GM11168 (cell line): Measurements from ENCODE around the gene PLA2G12A.

Source experiments
- in situ Hi-C: fragments of 300-500 bp; cut with MboI; formaldehyde crosslinking; loops from one replicate; pipeline ENCODE4 v1.12.0; 2022; ENCODE audit warnings: low sequenced_read_pairs; ENCODE audit not compliant: unreplicated experiment

Gene PLA2G12A

GRCh38 chr4:109729718-109730618, at the start of gene PLA2G12A:
Gene PLA2G12A (minus strand): TSS chr4:109730070. CDS start chr4:109729809, 261 bp downstream.
- in situ Hi-C loops, result no loop called here

- in situ Hi-C loops, result no loop called here
Observed at GRCh38 chr4:109764789-109765402, 35.0 kb upstream of the PLA2G12A start.

GRCh38 chr4:109764376-109764775, 34.5 kb upstream of the PLA2G12A start:
- in situ Hi-C loops, result no loop called here

GRCh38 chr4:109760682-109761081, 30.8 kb upstream of the PLA2G12A start:
- in situ Hi-C loops, result no loop called here

- in situ Hi-C loops, result no loop called here
Observed at GRCh38 chr4:109755656-109756055, 25.8 kb upstream of the PLA2G12A start.

- in situ Hi-C loops, result no loop called here
Observed at GRCh38 chr4:109754093-109754857, 24.4 kb upstream of the PLA2G12A start.

- in situ Hi-C loops, result no loop called here
Observed at GRCh38 chr4:109752525-109752924, 22.7 kb upstream of the PLA2G12A start.

GRCh38 chr4:109751852-109752251, 22.0 kb upstream of the PLA2G12A start:
- in situ Hi-C loops, result no loop called here

GRCh38 chr4:109750652-109751244, 20.9 kb upstream of the PLA2G12A start:
- in situ Hi-C loops, result no loop called here

- in situ Hi-C loops, result no loop called here
Observed at GRCh38 chr4:109749388-109750082, 19.7 kb upstream of the PLA2G12A start.

GRCh38 chr4:109748114-109748513, 18.2 kb upstream of the PLA2G12A start:
- in situ Hi-C loops, result no loop called here

GRCh38 chr4:109746728-109747127, 16.9 kb upstream of the PLA2G12A start:
- in situ Hi-C loops, result no loop called here

- in situ Hi-C loops, result no loop called here
Observed at GRCh38 chr4:109745830-109746229, 16.0 kb upstream of the PLA2G12A start.

- in situ Hi-C loops, result no loop called here
Observed at GRCh38 chr4:109739547-109739946, 9.7 kb upstream of the PLA2G12A start.

- in situ Hi-C loops, result no loop called here
Observed at GRCh38 chr4:109738104-109738872, 8.4 kb upstream of the PLA2G12A start.

GRCh38 chr4:109735566-109736365, 5.9 kb upstream of the PLA2G12A start:
- in situ Hi-C loops, result no loop called here

- in situ Hi-C loops, result no loop called here
Observed at GRCh38 chr4:109733728-109734127, 3.9 kb upstream of the PLA2G12A start.
